ENCODE data around the gene NDP.

- TF ChIP-seq CTCF (IDR thresholded peaks at IDR 0.05): no peak
- TF ChIP-seq POLR2A (IDR thresholded peaks at IDR 0.05): no peak
These were observed 926 bp downstream of the NDP start for GRCh38 chrX:43971966-43972961.
